B cell (primary cell): ENCODE results near the gene CBFB. TPM values are rescaled to one million over a fixed set of nuclear protein-coding genes. Genes with fewer than 3 reads are reported as not detected.

Experiments
- ATAC-seq: fragments of 200-7000 bp; cut with Tn5 transposase; one replicate; pipeline ENCODE4 v1.10.0; 2021; ENCODE audit warnings: low read depth, mild to moderate bottlenecking, moderate number of reproducible peaks, moderate library complexity
- CTCF ChIA-PET: fragments of 350-600 bp; sonication (Branson Sonifier 250); formaldehyde crosslinking; loops from one replicate; lab custom pipeline; 2021; ENCODE audit warnings: antibody characterized with exemption, inconsistent platforms; lab: Charles Lee
- POLR2A ChIA-PET: fragments of 350-600 bp; sonication (Branson Sonifier 250); formaldehyde crosslinking; loops from one replicate; lab custom pipeline; 2021; ENCODE audit warnings: antibody characterized with exemption; lab: Charles Lee
- DNase-seq: peaks from one replicate; pipeline ENCODE4 v3.0.0; 2013
- H2AFZ ChIP-seq: 2 replicates; pipeline ENCODE4 v1.6.1; 2012; ENCODE audit warnings: mild to moderate bottlenecking, low read depth, low read length; ENCODE audit not compliant: insufficient read depth, poor library complexity, severe bottlenecking
- H3K27ac ChIP-seq, 2 donors: 1 replicate in 1 of 2; 2 replicates in 1 of 2; pipeline ENCODE4 v1.5.1; 2012 to 2013; ENCODE audit warnings: low read length in 2 of 2, mild to moderate bottlenecking in 2 of 2, moderate library complexity in 1 of 2
- H3K27me3 ChIP-seq, 4 experiments: fragments of 200-600 bp in 1 of 4; sonication (generic) in 1 of 4; replicated peaks in 1 of 4; 1 replicate in 2 of 4; 2 replicates in 2 of 4; pipeline versions ENCODE4 v1.6.1 to v1.7.0; 2013 to 2016; ENCODE audit warnings: low read length in 3 of 4, mild to moderate bottlenecking in 2 of 4, mixed read lengths in 1 of 4, moderate library complexity in 1 of 4; ENCODE audit not compliant: insufficient read depth in 4 of 4, control insufficient read depth in 3 of 4; ENCODE audit errors: control extremely low read depth in 1 of 4
- H3K36me3 ChIP-seq, 2 experiments: replicated peaks in 1 of 2; 1 replicate in 1 of 2; 2 replicates in 1 of 2; pipeline versions ENCODE4 v1.6.1 to v1.7.1; 2013; ENCODE audit warnings: low read length in 1 of 2; ENCODE audit not compliant: insufficient read depth in 2 of 2, control insufficient read depth in 1 of 2; ENCODE audit errors: control extremely low read depth in 1 of 2, extremely low read depth in 1 of 2
- H3K4me1 ChIP-seq, 2 donors: fragments of 200-600 bp in 1 of 2; sonication (generic) in 1 of 2; 1 replicate in 1 of 2; 2 replicates in 1 of 2; pipeline versions ENCODE4 v1.5.1 to v1.6.1; 2013 to 2017; ENCODE audit warnings: low read length in 2 of 2; ENCODE audit not compliant: control insufficient read depth in 2 of 2, insufficient read depth in 2 of 2
- H3K4me2 ChIP-seq: replicated peaks from 2 replicates; pipeline ENCODE3; 2012; ENCODE audit warnings: mild to moderate bottlenecking, low read depth, low read length; ENCODE audit not compliant: poor library complexity, severe bottlenecking
- H3K4me3 ChIP-seq, 5 experiments: fragments of 200-600 bp in 1 of 5; sonication (generic) in 1 of 5; 1 replicate in 3 of 5; 2 replicates in 2 of 5; pipeline versions ENCODE4 v1.5.1 to v1.7.0; 2011 to 2016; ENCODE audit warnings: low read length in 4 of 5, mild to moderate bottlenecking in 4 of 5, low read depth in 2 of 5, control low read depth in 1 of 5, moderate library complexity in 1 of 5; ENCODE audit not compliant: insufficient read depth in 1 of 5; ENCODE audit errors: control extremely low read depth in 1 of 5, extremely low read depth in 1 of 5
- H3K79me2 ChIP-seq: fragments of 200-600 bp; sonication (generic); one replicate; pipeline ENCODE4 v1.6.0; 2016; ENCODE audit warnings: low read length; ENCODE audit not compliant: control insufficient read depth, insufficient read depth
- H3K9ac ChIP-seq: fragments of 200-600 bp; sonication (generic); 2 replicates; pipeline ENCODE4 v1.6.1; 2017; ENCODE audit warnings: mild to moderate bottlenecking, low read length, moderate library complexity
- H3K9me3 ChIP-seq, 3 donors: one replicate each; pipeline versions ENCODE4 v1.6.1 to v1.7.1; 2013; ENCODE audit warnings: low read length in 2 of 3; ENCODE audit not compliant: control insufficient read depth in 2 of 3, insufficient read depth in 1 of 3; ENCODE audit errors: control extremely low read depth in 1 of 3
- H4K20me1 ChIP-seq: 2 replicates; pipeline ENCODE4 v1.6.0; 2012; ENCODE audit warnings: mild to moderate bottlenecking, low read length; ENCODE audit not compliant: insufficient read depth, control insufficient read depth, poor library complexity, severe bottlenecking
- H3K27ac Mint-ChIP-seq: one replicate; pipeline ENCODE4 v1.8.0; 2021; ENCODE audit warnings: mixed read lengths
- H3K27me3 Mint-ChIP-seq: one replicate; pipeline ENCODE4 v1.8.0; 2021; ENCODE audit warnings: mixed read lengths
- H3K4me1 Mint-ChIP-seq: one replicate; pipeline ENCODE4 v1.8.0; 2021; ENCODE audit warnings: mixed read lengths
- H3K4me3 Mint-ChIP-seq: one replicate; pipeline ENCODE4 v1.8.0; 2021; ENCODE audit warnings: mixed read lengths
- H3K9me3 Mint-ChIP-seq: one replicate; pipeline ENCODE4 v1.8.0; 2022; ENCODE audit warnings: mixed read lengths; ENCODE audit not compliant: insufficient read depth
- EZH2 ChIP-seq: IDR thresholded peaks from 2 replicates; pipeline ENCODE4 v1.6.1; 2012; ENCODE audit warnings: borderline replicate concordance, low read depth, mild to moderate bottlenecking, moderate library complexity, low read length; ENCODE audit not compliant: insufficient read depth, poor library complexity, severe bottlenecking
- WGBS: methylation state at CpG from one replicate; pipeline ENCODE4 v1.1.5; 2013; ENCODE audit warnings: missing lambda C conversion rate; ENCODE audit not compliant: insufficient coverage; 5-methylcytosine and 5-hydroxymethylcytosine counted together
- intact Hi-C: fragments of 100-400 bp; cut with micrococcal nuclease; formaldehyde crosslinking; loops from one replicate; pipeline ENCODE4 v1.10.0; 2022
- polyA plus RNA-seq: library from polyadenylated mRNA; depleted of rRNA; stranded (reverse); fragments of >200 nt; gene quantifications from 2 replicates; pipeline ENCODE4 v1.2.3, GENCODE V29; 2012
- total RNA-seq, 2 donors: library from RNA; stranded (reverse); fragments of 120-200 nt in 1 of 2; gene quantifications; 1 replicate in 1 of 2; 2 replicates in 1 of 2; pipeline versions ENCODE4 v1.2.3 to v1.2.4, GENCODE V29; 2013 to 2022
- TF ChIP-seq, protein P1 (sequence below): fragments of 200-600 bp; IDR thresholded peaks from one replicate; pipeline ENCODE4 v1.8.0; 2022; ENCODE audit warnings: antibody characterized with exemption, mild to moderate bottlenecking

Gene CBFB
- total and polyA plus RNA-seq, 2 donors (not counting 1 experiment from before 2014, with no cell fraction given): 19.5 to 89.0 TPM

DNA sequence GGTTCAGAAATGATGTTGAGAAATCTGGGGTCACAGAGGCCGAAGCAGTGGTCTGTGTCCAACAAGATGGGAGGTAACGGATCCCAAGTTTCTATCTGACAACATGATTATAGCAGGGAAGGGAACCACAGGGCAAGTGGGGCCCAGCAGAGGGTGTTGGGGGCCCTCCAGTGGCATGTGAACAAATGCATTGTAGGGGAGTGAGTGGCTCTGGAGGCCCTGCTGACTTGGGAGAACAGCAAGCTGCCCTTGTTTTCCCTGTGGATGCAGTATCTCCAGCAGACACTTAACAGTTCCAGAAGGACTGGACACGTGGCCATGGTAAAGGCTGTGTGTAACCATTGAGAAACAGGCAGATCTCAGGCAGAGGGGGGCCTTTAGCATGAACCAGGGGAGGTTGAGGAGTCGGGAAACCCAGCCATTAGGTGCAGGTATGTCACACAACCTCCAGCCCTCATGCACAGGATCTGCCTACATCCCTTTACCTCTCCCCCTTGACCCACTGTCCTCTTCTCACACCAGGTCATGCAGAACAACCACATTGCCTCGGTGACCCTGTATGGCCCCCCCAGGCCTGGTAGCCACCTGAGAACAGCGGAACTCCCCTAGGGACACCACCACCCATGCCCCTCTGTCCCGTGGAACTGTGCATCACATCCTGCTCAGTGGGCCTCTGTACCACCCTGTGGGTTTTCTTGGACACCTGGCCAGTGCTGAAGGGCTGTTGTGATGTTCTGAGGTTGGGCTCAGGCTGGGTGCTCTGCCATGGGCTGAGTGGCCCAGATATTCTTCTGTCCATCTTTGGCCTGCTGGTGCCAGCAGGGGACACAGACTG lies 117.8 kb downstream of the CBFB start:
- Histone ChIP-seq H3K9me3 (peaks cover 0 to 19% (median 0%) of the 10 kb centered on the region in 3 donors), H3K4me1 (peaks cover 10 to 14% of the 10 kb centered on the region in 2 donors), H3K27ac (no peak overlapping the region), H3K4me3 (no peak overlapping the region), H3K9ac (no peak overlapping the region), H3K79me2 (no peaks in the 10 kb centered on the region), H3K27me3 (peaks cover 0 to 27% (median 10%) of the 10 kb centered on the region in 4 experiments), H3K4me2 (no peak overlapping the region), H4K20me1 (no peaks in the 10 kb centered on the region), H3K36me3 (peaks cover 0 to 58% of the 10 kb centered on the region in 2 experiments), H2AFZ (no peak overlapping the region)
- POLR2A ChIA-PET: no interaction called here
- CTCF ChIA-PET: interaction anchor here (0.6 kb wide), 1 partner anchor 27 kb away, joined by 3 read pairs; no protein-coding TSS in a partner anchor
- Mint-ChIP-seq H3K27me3 (peaks cover 20% of the 10 kb centered on the region), H3K9me3 (no peaks in the 10 kb centered on the region), H3K4me1 (peaks cover 12% of the 10 kb centered on the region), H3K4me3 (no peak overlapping the region), H3K27ac (no peak overlapping the region)
- intact Hi-C loops: no loop called here
- ATAC-seq (no peak), DNase-seq (no peak)
- 90% methylated on average over 5 of the region's 7 CpGs for WGBS
- TF ChIP-seq EZH2: no peak
- TF ChIP-seq, protein P1, sequence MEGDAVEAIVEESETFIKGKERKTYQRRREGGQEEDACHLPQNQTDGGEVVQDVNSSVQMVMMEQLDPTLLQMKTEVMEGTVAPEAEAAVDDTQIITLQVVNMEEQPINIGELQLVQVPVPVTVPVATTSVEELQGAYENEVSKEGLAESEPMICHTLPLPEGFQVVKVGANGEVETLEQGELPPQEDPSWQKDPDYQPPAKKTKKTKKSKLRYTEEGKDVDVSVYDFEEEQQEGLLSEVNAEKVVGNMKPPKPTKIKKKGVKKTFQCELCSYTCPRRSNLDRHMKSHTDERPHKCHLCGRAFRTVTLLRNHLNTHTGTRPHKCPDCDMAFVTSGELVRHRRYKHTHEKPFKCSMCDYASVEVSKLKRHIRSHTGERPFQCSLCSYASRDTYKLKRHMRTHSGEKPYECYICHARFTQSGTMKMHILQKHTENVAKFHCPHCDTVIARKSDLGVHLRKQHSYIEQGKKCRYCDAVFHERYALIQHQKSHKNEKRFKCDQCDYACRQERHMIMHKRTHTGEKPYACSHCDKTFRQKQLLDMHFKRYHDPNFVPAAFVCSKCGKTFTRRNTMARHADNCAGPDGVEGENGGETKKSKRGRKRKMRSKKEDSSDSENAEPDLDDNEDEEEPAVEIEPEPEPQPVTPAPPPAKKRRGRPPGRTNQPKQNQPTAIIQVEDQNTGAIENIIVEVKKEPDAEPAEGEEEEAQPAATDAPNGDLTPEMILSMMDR: no peak
